Liver (tissue), 9 donors: ENCODE data around the gene XRCC1. TPM values are rescaled to one million over a fixed set of nuclear protein-coding genes. Genes with fewer than 3 reads are reported as not detected.
"Not testable (repeated sequence)": the region's sequence is repeated elsewhere in the genome, so short reads cannot be mapped to it uniquely, and the experiment has no call there.

Experiments used
- DNase-seq: peaks from one replicate; pipeline ENCODE4 v3.0.0-alpha.2; 2017; ENCODE audit warnings: low spot score
- H3K27ac ChIP-seq, 2 donors: one replicate each; pipeline ENCODE4 v1.7.0; 2013; ENCODE audit warnings: inconsistent platforms in 2 of 2, low read length in 2 of 2, control low read depth in 1 of 2, low read depth in 1 of 2, mild to moderate bottlenecking in 1 of 2
- H3K27me3 ChIP-seq, 4 donors: one replicate each; pipeline versions ENCODE4 v1.6.1 to v1.7.0; 2013; ENCODE audit warnings: low read length in 3 of 4, inconsistent platforms in 1 of 4, mild to moderate bottlenecking in 1 of 4, moderate library complexity in 1 of 4; ENCODE audit not compliant: control insufficient read depth in 4 of 4, insufficient read depth in 4 of 4
- H3K36me3 ChIP-seq, 4 donors: one replicate each; pipeline versions ENCODE4 v1.6.1 to v1.7.0; 2013; ENCODE audit warnings: low read length in 3 of 4, mild to moderate bottlenecking in 3 of 4, low read depth in 1 of 4, moderate library complexity in 1 of 4; ENCODE audit not compliant: control insufficient read depth in 4 of 4, insufficient read depth in 3 of 4
- H3K4me1 ChIP-seq, 4 donors: one replicate each; pipeline versions ENCODE4 v1.6.1 to v1.7.0; 2013; ENCODE audit warnings: low read length in 3 of 4, mild to moderate bottlenecking in 3 of 4, moderate library complexity in 1 of 4; ENCODE audit not compliant: control insufficient read depth in 4 of 4, insufficient read depth in 4 of 4
- H3K4me3 ChIP-seq, 3 donors: one replicate each; pipeline versions ENCODE4 v1.6.1 to v1.7.0; 2013; ENCODE audit warnings: low read length in 3 of 3, control low read depth in 1 of 3, low read depth in 1 of 3, mild to moderate bottlenecking in 1 of 3
- H3K9ac ChIP-seq, 2 donors: one replicate each; pipeline ENCODE4 v1.7.0; 2013; ENCODE audit warnings: low read length in 2 of 2, mild to moderate bottlenecking in 2 of 2, moderate library complexity in 2 of 2, control low read depth in 1 of 2, low read depth in 1 of 2
- H3K9me3 ChIP-seq, 4 donors: one replicate each; pipeline versions ENCODE4 v1.6.1 to v1.7.0; 2013; ENCODE audit warnings: low read length in 3 of 4; ENCODE audit not compliant: control insufficient read depth in 4 of 4
- ATF3 ChIP-seq: IDR thresholded peaks from 2 replicates; pipeline ENCODE4 v1.6.1; 2016; ENCODE audit warnings: antibody characterized with exemption
- CTCF ChIP-seq: fragments of 150-350 bp; IDR thresholded peaks from 2 replicates; pipeline ENCODE4 v1.5.1; 2017; ENCODE audit warnings: improper control_type of control experiment, low read depth, low read length; ENCODE audit not compliant: missing input control
- EGR1 ChIP-seq, 2 donors: IDR thresholded peaks; 2 replicates each; pipeline ENCODE4 v1.6.1; 2016 to 2018; ENCODE audit warnings: antibody characterized with exemption in 2 of 2, low read depth in 2 of 2
- FOXA1 ChIP-seq: IDR thresholded peaks from 2 replicates; pipeline ENCODE4 v1.6.1; 2016; ENCODE audit warnings: antibody characterized with exemption
- GABPA ChIP-seq, 2 donors: IDR thresholded peaks in 1 of 2; conservative IDR thresholded peaks in 1 of 2; 2 replicates each; pipeline ENCODE4 v1.6.1; 2016; ENCODE audit warnings: antibody characterized with exemption in 2 of 2, mild to moderate bottlenecking in 1 of 2, moderate library complexity in 1 of 2
- HNF4A ChIP-seq, 2 donors: conservative IDR thresholded peaks; 2 replicates each; pipeline ENCODE4 v1.6.1; 2016; ENCODE audit warnings: antibody characterized with exemption in 2 of 2, mild to moderate bottlenecking in 2 of 2
- HNF4G ChIP-seq: IDR thresholded peaks from 2 replicates; pipeline ENCODE4 v1.6.1; 2016; ENCODE audit warnings: antibody characterized with exemption
- JUND ChIP-seq, 2 donors: IDR thresholded peaks; 2 replicates each; pipeline ENCODE4 v1.6.1; 2016; ENCODE audit warnings: antibody characterized with exemption in 2 of 2
- MAX ChIP-seq: IDR thresholded peaks from 2 replicates; pipeline ENCODE4 v1.6.1; 2016; ENCODE audit warnings: antibody characterized with exemption
- NR2F2 ChIP-seq: IDR thresholded peaks from 2 replicates; pipeline ENCODE4 v1.6.1; 2016; ENCODE audit warnings: antibody characterized with exemption
- REST ChIP-seq: IDR thresholded peaks from 2 replicates; pipeline ENCODE4 v1.6.1; 2016; ENCODE audit warnings: antibody characterized with exemption, mild to moderate bottlenecking
- RXRA ChIP-seq, 2 donors: IDR thresholded peaks; 2 replicates each; pipeline ENCODE4 v1.6.1; 2017 to 2018; ENCODE audit warnings: antibody characterized with exemption in 2 of 2, mild to moderate bottlenecking in 1 of 2
- SP1 ChIP-seq: IDR thresholded peaks from 2 replicates; pipeline ENCODE4 v1.6.1; 2018; ENCODE audit warnings: antibody characterized with exemption, mild to moderate bottlenecking
- TAF1 ChIP-seq: conservative IDR thresholded peaks from 2 replicates; pipeline ENCODE4 v1.6.1; 2016; ENCODE audit warnings: antibody characterized with exemption, mild to moderate bottlenecking
- YY1 ChIP-seq: IDR thresholded peaks from 2 replicates; pipeline ENCODE4 v1.6.1; 2016; ENCODE audit warnings: antibody characterized with exemption, mild to moderate bottlenecking
- WGBS: extraction: QIAGEN DNeasy Blood & Tissue Kit; methylation state at CpG from one replicate; pipeline ENCODE4 v1.1.7; 2013; 5-methylcytosine and 5-hydroxymethylcytosine counted together
- polyA plus RNA-seq, 2 donors: library from polyadenylated mRNA; stranded (reverse) in 1 of 2; unstranded in 1 of 2; fragments of 200-250 nt in 1 of 2; fragments of >200 nt in 1 of 2; fragmentation: Nextera tagmentation in 1 of 2; extraction: Ambion mirVana in 1 of 2; gene quantifications; one replicate each; pipeline versions ENCODE4 v1.2.1 to v1.2.3, GENCODE V29; 2013 to 2015
- total RNA-seq, 2 donors: library from RNA; depleted of rRNA; stranded (reverse); fragments of >200 nt; gene quantifications; one replicate each; pipeline ENCODE4 v1.2.3, GENCODE V29; 2014
- donor health status: healthy.
- donor health status: healthy.
- donor health status: healthy.
- donor health status: healthy.
- donor health status: healthy.

The XRCC1 gene
- total and polyA plus RNA-seq, 4 donors = 3.6 to 9.8 (median 4.9) TPM

GRCh38 chr19:43548706-43549105 is 26.6 kb downstream of the XRCC1 start:
- H3K4me3 ChIP-seq = no peak overlapping the region
- H3K9ac ChIP-seq = no peak overlapping the region
- TF ChIP-seq JUND (IDR thresholded peaks at IDR 0.05) (no peak), NR2F2 (no peak), GABPA (IDR thresholded peaks at IDR 0.05 in 1 of 2, conservative IDR thresholded peaks at IDR 0.05 in 1 of 2) (no peak), YY1 (no peak), RXRA (IDR thresholded peaks at IDR 0.05) (no peak), ATF3 (no peak), REST (no peak), HNF4G (no peak), CTCF (no peak), FOXA1 (no peak), EGR1 (IDR thresholded peaks at IDR 0.05; ENCODE audit: low read depth in 2 of 2) (no peak), SP1 (no peak), HNF4A (conservative IDR thresholded peaks at IDR 0.05) (no peak), MAX (no peak), TAF1 (no peak)
- DNase-seq = no peak
- 92% methylated on average over 2 of the region's 2 CpGs for WGBS
- no peaks in the 10 kb centered on the region for H3K4me1 ChIP-seq
- no peak overlapping the region for H3K27ac ChIP-seq
- peaks cover 8 to 35% (median 16%) of the 10 kb centered on the region in 4 donors for H3K36me3 ChIP-seq
- H3K9me3 ChIP-seq = no peaks in the 10 kb centered on the region
- no peaks in the 10 kb centered on the region for H3K27me3 ChIP-seq

- not testable (repeated sequence) for H3K4me1 ChIP-seq, H3K27ac ChIP-seq, DNase-seq, H3K4me3 ChIP-seq, H3K9me3 ChIP-seq, H3K9ac ChIP-seq, H3K27me3 ChIP-seq
- WGBS = 93% methylated on average over 20 of the region's 24 CpGs
- peaks cover 8 to 34% (median 18%) of the 10 kb centered on the region in 4 donors for H3K36me3 ChIP-seq
Observed at GRCh38 chr19:43547926-43548325, 27.4 kb downstream of the XRCC1 start.
